ENCODE measurements around the gene SNX33. TPM values are rescaled to one million over a fixed set of nuclear protein-coding genes. Genes with fewer than 3 reads are reported as not detected.
A peak's percentile ranks its signal among the peaks of the same experiment; 100 is the strongest.

The SNX33 gene
- total RNA-seq (2012; rRNA removed), result 15.2 and 16.8 TPM in 2 replicates

DNA sequence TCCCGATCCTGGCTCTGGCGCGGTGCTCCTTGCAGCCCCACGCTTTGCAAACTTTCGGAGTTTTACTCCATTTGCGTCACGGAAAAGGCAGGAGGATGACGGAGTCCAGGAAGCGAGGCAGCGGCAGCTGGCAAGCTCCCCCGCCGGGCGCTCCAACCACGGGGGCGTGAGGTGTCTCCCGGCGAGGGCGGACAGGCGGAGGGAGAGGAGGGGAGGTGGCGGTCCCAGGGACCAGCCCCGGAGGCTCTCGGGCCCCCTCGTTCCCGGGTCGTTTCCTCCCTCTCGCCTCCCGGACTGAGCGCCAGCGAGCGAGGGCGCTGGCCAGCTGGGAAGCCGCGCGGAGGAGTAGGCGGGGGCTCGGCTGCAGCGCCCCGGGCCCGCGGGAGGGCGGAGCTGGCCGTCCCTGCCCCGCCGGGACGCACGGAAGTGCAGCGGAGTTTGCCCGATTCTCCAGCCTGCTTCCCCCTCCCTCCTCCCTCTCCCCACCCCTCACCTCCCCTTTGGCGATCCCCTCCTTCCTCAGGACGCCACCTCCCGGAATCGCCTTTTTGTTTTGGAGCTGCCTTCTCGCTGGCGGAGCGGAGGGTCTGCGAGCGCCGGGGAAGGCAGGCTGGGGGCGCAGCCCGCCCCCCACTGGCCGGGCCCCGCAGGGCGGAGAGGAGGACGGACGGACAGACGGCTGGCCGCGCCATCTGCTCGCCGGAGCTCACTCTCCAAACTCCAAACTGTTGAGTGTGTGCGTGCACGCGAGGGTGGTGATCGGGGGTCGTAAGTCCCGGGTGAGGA, at the start of gene SNX33:
Gene SNX33 (plus strand): TSS at position 543 of the 786 bp plus-strand sequence. CDS start 1,191 bp downstream, outside the sequence.
- no peaks in the 10 kb centered on the region for H3K27me3 ChIP-seq (ENCODE audit: control insufficient read depth, insufficient read depth, low read length)
- H3K9ac ChIP-seq (ENCODE audit: low read depth, low read length), result peak within 1 kb of the TSS; percentile 92
- peaks cover 53% of the 10 kb centered on the region for H3K4me1 ChIP-seq (ENCODE audit: control insufficient read depth, insufficient read depth, low read length)
- peaks cover 12% of the 10 kb centered on the region for H3K36me3 ChIP-seq (ENCODE audit: insufficient read depth, low read length)
- peak within 1 kb of the TSS; percentile 90 for H3K4me3 ChIP-seq (ENCODE audit: low read length)
- no peaks in the 10 kb centered on the region for H3K9me3 ChIP-seq (replicated peaks; ENCODE audit: low read length)
- H3K4me2 ChIP-seq (ENCODE audit: low read length), result peak within 1 kb of the TSS; percentile 93

GRCh38 chr15:75598361-75598760, 49.4 kb upstream of the SNX33 start:
- H3K9ac ChIP-seq (ENCODE audit: low read depth, low read length), result no peak overlapping the region
- H3K4me3 ChIP-seq (ENCODE audit: low read length), result no peak overlapping the region
- H3K27me3 ChIP-seq (ENCODE audit: control insufficient read depth, insufficient read depth, low read length), result no peaks in the 10 kb centered on the region
- H3K4me2 ChIP-seq (ENCODE audit: low read length), result no peak overlapping the region
- H3K36me3 ChIP-seq (ENCODE audit: insufficient read depth, low read length), result peaks cover 61% of the 10 kb centered on the region
- no peaks in the 10 kb centered on the region for H3K9me3 ChIP-seq (replicated peaks; ENCODE audit: low read length)
- H3K4me1 ChIP-seq (ENCODE audit: control insufficient read depth, insufficient read depth, low read length), result no peaks in the 10 kb centered on the region

DNA sequence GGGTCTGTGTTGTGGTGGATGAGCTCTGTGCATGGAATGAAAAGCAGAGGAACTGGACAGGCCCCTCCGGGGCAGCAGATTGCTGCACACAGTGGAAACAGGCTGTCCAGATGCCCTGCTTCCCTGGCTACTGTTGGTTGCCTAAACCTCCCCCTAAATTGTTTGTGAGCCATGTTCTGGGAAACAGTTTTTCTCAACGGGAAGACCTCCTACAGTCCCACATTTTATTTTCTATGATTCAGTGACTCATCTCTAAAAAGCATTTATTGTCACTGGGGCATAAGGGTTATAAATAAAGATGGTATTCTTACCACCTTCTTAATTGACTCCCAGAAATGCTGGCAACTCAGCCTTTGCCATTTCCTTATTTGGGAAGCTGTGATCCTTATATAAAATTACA, 48.3 kb upstream of the SNX33 start:
- Histone ChIP-seq H3K4me3 (ENCODE audit: low read length) (no peak overlapping the region), H3K27me3 (ENCODE audit: control insufficient read depth, insufficient read depth, low read length) (no peaks in the 10 kb centered on the region), H3K4me2 (ENCODE audit: low read length) (no peak overlapping the region), H3K9me3 (replicated peaks; ENCODE audit: low read length) (no peaks in the 10 kb centered on the region), H3K36me3 (ENCODE audit: insufficient read depth, low read length) (peaks cover 64% of the 10 kb centered on the region), H3K9ac (ENCODE audit: low read depth, low read length) (no peak overlapping the region), H3K4me1 (ENCODE audit: control insufficient read depth, insufficient read depth, low read length) (no peaks in the 10 kb centered on the region)

DNA sequence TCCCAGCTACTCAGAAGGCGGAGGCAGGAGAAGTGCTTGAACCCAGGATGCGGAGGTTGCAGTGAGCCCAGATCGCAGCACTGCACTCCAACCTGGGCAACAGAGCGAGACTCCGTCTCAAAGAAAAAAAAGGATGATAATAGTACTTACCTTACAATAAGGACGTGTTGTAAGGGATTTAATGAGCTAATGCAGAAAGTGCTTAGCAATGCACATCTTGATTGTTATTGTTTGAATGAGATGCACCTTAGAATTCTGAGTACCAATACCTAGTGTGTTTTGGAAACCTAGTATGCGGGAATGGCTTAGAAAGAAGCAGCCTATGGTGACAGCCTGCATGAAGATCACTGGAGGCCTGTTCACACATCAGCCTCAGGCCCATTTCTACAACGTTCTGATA, 41.7 kb upstream of the SNX33 start:
- H3K27me3 ChIP-seq (ENCODE audit: control insufficient read depth, insufficient read depth, low read length), result no peaks in the 10 kb centered on the region
- no peaks in the 10 kb centered on the region for H3K4me1 ChIP-seq (ENCODE audit: control insufficient read depth, insufficient read depth, low read length)
- no peaks in the 10 kb centered on the region for H3K9me3 ChIP-seq (replicated peaks; ENCODE audit: low read length)
- H3K4me3 ChIP-seq (ENCODE audit: low read length), result no peak overlapping the region
- no peak overlapping the region for H3K9ac ChIP-seq (ENCODE audit: low read depth, low read length)
- H3K36me3 ChIP-seq (ENCODE audit: insufficient read depth, low read length), result peaks cover 65% of the 10 kb centered on the region
- H3K4me2 ChIP-seq (ENCODE audit: low read length), result no peak overlapping the region

DNA sequence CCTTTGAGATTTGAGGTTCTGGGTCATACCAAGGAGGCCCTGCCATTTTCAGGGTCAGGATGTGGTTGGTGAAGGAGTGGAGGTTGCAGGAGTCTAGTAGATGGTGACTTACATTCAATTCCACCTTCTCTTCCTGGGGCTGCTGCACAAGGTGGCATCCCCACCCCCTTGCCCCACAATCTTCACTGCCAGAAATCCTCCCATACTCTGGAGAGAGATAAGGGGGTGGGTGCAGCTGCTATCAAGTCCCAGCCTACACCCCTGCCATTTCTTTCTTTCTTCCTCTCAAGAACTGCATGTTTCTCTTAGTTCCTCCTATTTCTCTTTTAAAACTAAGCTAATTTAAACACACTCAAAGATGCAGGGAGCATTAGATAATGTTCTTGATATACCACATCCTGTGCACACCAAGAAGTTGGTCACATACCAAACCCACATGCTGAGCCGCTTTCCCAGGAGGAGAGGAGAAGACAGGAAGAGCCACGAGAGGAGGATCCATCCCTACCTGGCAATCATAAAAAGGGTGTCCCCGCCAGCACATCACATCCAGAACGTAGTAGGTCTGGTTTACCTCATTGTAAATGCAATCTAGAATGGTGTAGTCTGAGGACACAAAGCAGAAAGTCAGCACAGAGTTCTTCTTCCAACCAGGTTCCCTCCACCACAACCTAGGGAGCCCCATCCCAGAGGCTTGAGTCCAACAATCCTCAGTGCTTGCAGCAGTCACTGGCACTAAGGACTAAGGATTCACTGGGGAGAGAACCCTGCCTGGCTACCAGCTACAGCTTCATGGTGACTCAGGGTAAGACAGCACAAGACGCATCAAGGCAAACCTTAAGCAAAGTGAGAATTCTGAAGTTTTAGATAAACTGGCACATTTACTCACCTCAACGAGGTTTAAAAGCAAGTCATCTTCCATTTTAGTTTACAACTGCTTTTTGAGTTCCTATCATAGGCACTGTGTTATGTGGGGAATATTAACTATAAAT, 40.7 kb upstream of the SNX33 start:
- Histone ChIP-seq H3K4me3 (ENCODE audit: low read length) (no peak overlapping the region), H3K4me1 (ENCODE audit: control insufficient read depth, insufficient read depth, low read length) (no peaks in the 10 kb centered on the region), H3K9me3 (replicated peaks; ENCODE audit: low read length) (no peaks in the 10 kb centered on the region), H3K27me3 (ENCODE audit: control insufficient read depth, insufficient read depth, low read length) (no peaks in the 10 kb centered on the region), H3K4me2 (ENCODE audit: low read length) (no peak overlapping the region), H3K36me3 (ENCODE audit: insufficient read depth, low read length) (peaks cover 66% of the 10 kb centered on the region), H3K9ac (ENCODE audit: low read depth, low read length) (no peak overlapping the region)

- H3K36me3 ChIP-seq (ENCODE audit: insufficient read depth, low read length), result peaks cover 69% of the 10 kb centered on the region
- no peak overlapping the region for H3K4me2 ChIP-seq (ENCODE audit: low read length)
- H3K4me3 ChIP-seq (ENCODE audit: low read length), result no peak overlapping the region
- H3K4me1 ChIP-seq (ENCODE audit: control insufficient read depth, insufficient read depth, low read length), result peaks cover 18% of the 10 kb centered on the region
- H3K9me3 ChIP-seq (replicated peaks; ENCODE audit: low read length), result no peaks in the 10 kb centered on the region
- H3K27me3 ChIP-seq (ENCODE audit: control insufficient read depth, insufficient read depth, low read length), result no peaks in the 10 kb centered on the region
- H3K9ac ChIP-seq (ENCODE audit: low read depth, low read length), result no peak overlapping the region
These were observed 30.9 kb upstream of the SNX33 start for GRCh38 chr15:75616766-75617165.

GRCh38 chr15:75620058-75620820, 27.5 kb upstream of the SNX33 start:
- peaks cover 42% of the 10 kb centered on the region for H3K36me3 ChIP-seq (ENCODE audit: insufficient read depth, low read length)
- peaks cover 18% of the 10 kb centered on the region for H3K4me1 ChIP-seq (ENCODE audit: control insufficient read depth, insufficient read depth, low read length)
- H3K9ac ChIP-seq (ENCODE audit: low read depth, low read length), result peak overlapping the region; percentile 75
- no peaks in the 10 kb centered on the region for H3K9me3 ChIP-seq (replicated peaks; ENCODE audit: low read length)
- H3K27me3 ChIP-seq (ENCODE audit: control insufficient read depth, insufficient read depth, low read length), result no peaks in the 10 kb centered on the region
- H3K4me2 ChIP-seq (ENCODE audit: low read length), result peak overlapping the region; percentile 80
- H3K4me3 ChIP-seq (ENCODE audit: low read length), result peak overlapping the region; percentile 59

GRCh38 chr15:75620841-75621391, 26.8 kb upstream of the SNX33 start:
- Histone ChIP-seq H3K9ac (ENCODE audit: low read depth, low read length) (peak overlapping the region; percentile 75), H3K4me3 (ENCODE audit: low read length) (peak overlapping the region; percentile 59), H3K4me2 (ENCODE audit: low read length) (peak overlapping the region; percentile 80), H3K9me3 (replicated peaks; ENCODE audit: low read length) (no peaks in the 10 kb centered on the region), H3K36me3 (ENCODE audit: insufficient read depth, low read length) (peaks cover 37% of the 10 kb centered on the region), H3K27me3 (ENCODE audit: control insufficient read depth, insufficient read depth, low read length) (no peaks in the 10 kb centered on the region), H3K4me1 (ENCODE audit: control insufficient read depth, insufficient read depth, low read length) (peaks cover 20% of the 10 kb centered on the region)

DNA sequence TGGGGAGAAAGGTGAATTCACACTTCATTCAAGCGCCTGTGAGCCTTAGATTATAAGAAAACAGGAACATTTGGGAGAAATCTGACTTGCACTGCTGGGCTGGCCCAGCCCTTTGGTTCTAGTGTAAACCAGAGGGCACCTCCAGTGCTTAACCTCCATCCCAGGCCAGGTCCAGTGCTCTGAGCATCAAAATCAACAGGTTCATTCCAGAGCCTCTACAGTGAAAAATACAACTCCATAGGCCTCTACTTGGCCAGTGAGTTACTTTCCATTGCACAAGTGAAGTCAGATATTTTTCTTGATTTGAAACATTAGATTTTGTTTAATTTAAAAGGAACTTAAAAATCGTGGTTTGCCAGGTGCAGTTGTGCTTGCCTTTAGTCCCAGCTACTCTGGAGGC, 25.2 kb upstream of the SNX33 start:
- H3K4me3 ChIP-seq (ENCODE audit: low read length), result no peak overlapping the region
- no peak overlapping the region for H3K9ac ChIP-seq (ENCODE audit: low read depth, low read length)
- H3K9me3 ChIP-seq (replicated peaks; ENCODE audit: low read length), result no peaks in the 10 kb centered on the region
- peaks cover 25% of the 10 kb centered on the region for H3K4me1 ChIP-seq (ENCODE audit: control insufficient read depth, insufficient read depth, low read length)
- no peaks in the 10 kb centered on the region for H3K27me3 ChIP-seq (ENCODE audit: control insufficient read depth, insufficient read depth, low read length)
- peaks cover 25% of the 10 kb centered on the region for H3K36me3 ChIP-seq (ENCODE audit: insufficient read depth, low read length)
- no peak overlapping the region for H3K4me2 ChIP-seq (ENCODE audit: low read length)

- H3K4me2 ChIP-seq (ENCODE audit: low read length), result peak within 1 kb of the TSS; percentile 83
- H3K4me3 ChIP-seq (ENCODE audit: low read length), result peak within 1 kb of the TSS; percentile 79
- H3K9me3 ChIP-seq (replicated peaks; ENCODE audit: low read length), result no peaks in the 10 kb centered on the region
- no peaks in the 10 kb centered on the region for H3K27me3 ChIP-seq (ENCODE audit: control insufficient read depth, insufficient read depth, low read length)
- no peaks in the 10 kb centered on the region for H3K36me3 ChIP-seq (ENCODE audit: insufficient read depth, low read length)
- H3K4me1 ChIP-seq (ENCODE audit: control insufficient read depth, insufficient read depth, low read length), result peaks cover 15% of the 10 kb centered on the region
- H3K9ac ChIP-seq (ENCODE audit: low read depth, low read length), result peak within 1 kb of the TSS; percentile 93
These were observed 22.0 kb upstream of the SNX33 start, which contains the start of gene SNUPN for GRCh38 chr15:75625542-75626347. Gene SNUPN (minus strand): TSS chr15:75625725. CDS start chr15:75621051, 4,674 bp downstream.
